ENCODE data around the gene CDCA5. TPM values are rescaled to one million over a fixed set of nuclear protein-coding genes. Genes with fewer than 3 reads are reported as not detected.

CDCA5 gene
- total RNA-seq, 1 experiment from 2014 or later: 119 TPM

DNA sequence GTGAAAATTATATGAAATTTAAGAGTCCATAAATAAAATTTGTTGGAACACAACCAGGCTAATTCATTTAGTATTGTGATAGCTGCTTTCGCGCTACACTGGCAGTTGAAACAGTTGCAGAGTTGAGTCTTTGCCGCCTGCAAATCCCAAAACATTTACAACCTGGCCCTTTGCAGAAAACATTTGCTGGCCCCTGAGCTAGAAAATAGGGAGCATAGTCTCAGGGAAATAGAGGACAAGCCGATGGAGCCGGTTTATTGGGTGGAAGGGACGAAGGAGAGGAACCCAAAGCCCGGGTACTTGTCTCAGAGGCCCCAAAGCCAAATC is 43.4 kb downstream of the CDCA5 start:
- H3K4me1 ChIP-seq (ENCODE audit: insufficient read depth, low read length, poor library complexity, severe bottlenecking): peaks cover 7% of the 10 kb centered on the region
- ChIA-PET POLR2A (ENCODE audit: low non-redundant PET) (interaction anchor here (0.6 kb wide), 1 partner anchor 293 kb away, joined by 12 read pairs; the partner anchor contains the start of gene DPF2), CTCF (interaction anchor here (0.5 kb wide), 1 partner anchor 12 kb away, joined by 5 read pairs; no protein-coding TSS in a partner anchor)
- TF ChIP-seq, protein P1, sequence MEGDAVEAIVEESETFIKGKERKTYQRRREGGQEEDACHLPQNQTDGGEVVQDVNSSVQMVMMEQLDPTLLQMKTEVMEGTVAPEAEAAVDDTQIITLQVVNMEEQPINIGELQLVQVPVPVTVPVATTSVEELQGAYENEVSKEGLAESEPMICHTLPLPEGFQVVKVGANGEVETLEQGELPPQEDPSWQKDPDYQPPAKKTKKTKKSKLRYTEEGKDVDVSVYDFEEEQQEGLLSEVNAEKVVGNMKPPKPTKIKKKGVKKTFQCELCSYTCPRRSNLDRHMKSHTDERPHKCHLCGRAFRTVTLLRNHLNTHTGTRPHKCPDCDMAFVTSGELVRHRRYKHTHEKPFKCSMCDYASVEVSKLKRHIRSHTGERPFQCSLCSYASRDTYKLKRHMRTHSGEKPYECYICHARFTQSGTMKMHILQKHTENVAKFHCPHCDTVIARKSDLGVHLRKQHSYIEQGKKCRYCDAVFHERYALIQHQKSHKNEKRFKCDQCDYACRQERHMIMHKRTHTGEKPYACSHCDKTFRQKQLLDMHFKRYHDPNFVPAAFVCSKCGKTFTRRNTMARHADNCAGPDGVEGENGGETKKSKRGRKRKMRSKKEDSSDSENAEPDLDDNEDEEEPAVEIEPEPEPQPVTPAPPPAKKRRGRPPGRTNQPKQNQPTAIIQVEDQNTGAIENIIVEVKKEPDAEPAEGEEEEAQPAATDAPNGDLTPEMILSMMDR (conservative IDR thresholded peaks at IDR 0.05; ENCODE audit: low read depth, low read length): no peak
- TF ChIP-seq EZH2 (IDR thresholded peaks at IDR 0.05; ENCODE audit: borderline replicate concordance, low read depth, low read length, poor library complexity, severe bottlenecking): no peak
- DNase-seq (ENCODE audit: low spot score): no peak
- intact Hi-C loops (cut with micrococcal nuclease; ENCODE audit: unreplicated experiment): no loop called here
- H3K9me3 ChIP-seq (ENCODE audit: low read depth, low read length, poor library complexity, severe bottlenecking): no peaks in the 10 kb centered on the region
- peak overlapping the region; percentile 94 for H3K27ac ChIP-seq (ENCODE audit: low read depth, low read length, poor library complexity, severe bottlenecking)
- BruUV-seq (replicated peaks): no TSS peak
- H3K4me3 ChIP-seq (ENCODE audit: low read depth, low read length, poor library complexity, severe bottlenecking): peak overlapping the region; percentile 91
- no peaks in the 10 kb centered on the region for H3K27me3 ChIP-seq (replicated peaks; ENCODE audit: insufficient read depth, low read depth, low read length, poor library complexity)
- H3K36me3 ChIP-seq (ENCODE audit: insufficient read depth, low read length, poor library complexity, severe bottlenecking): peaks cover 20% of the 10 kb centered on the region

DNA sequence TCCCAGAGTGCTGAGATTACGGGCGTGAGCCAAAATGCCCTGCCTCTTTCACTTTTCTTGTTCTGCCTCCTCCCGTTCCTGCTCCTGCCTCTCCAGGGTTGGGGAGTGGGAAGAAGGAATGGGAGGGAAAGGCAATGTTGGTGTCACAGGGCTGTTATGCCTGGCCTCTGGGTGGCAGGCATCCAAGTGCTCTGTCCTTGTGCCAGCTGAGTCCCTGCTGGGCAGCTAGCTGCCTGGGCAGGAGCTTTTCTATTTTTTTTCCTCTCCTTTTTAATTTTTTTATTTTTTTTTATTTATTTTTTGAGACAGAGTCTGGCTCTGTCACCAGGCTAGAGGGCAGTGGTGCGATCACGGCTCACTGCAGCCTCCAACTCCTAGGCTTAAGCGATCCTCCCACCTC is 46.9 kb downstream of the CDCA5 start:
- Histone ChIP-seq H3K36me3 (ENCODE audit: insufficient read depth, low read length, poor library complexity, severe bottlenecking) (no peaks in the 10 kb centered on the region), H3K27ac (ENCODE audit: low read depth, low read length, poor library complexity, severe bottlenecking) (no peak overlapping the region), H3K9me3 (ENCODE audit: low read depth, low read length, poor library complexity, severe bottlenecking) (no peaks in the 10 kb centered on the region), H3K4me3 (ENCODE audit: low read depth, low read length, poor library complexity, severe bottlenecking) (no peak overlapping the region), H3K4me1 (ENCODE audit: insufficient read depth, low read length, poor library complexity, severe bottlenecking) (peaks cover 7% of the 10 kb centered on the region), H3K27me3 (replicated peaks; ENCODE audit: insufficient read depth, low read depth, low read length, poor library complexity) (no peaks in the 10 kb centered on the region)
- BruUV-seq (replicated peaks): no TSS peak
- CTCF ChIA-PET: no interaction called here
- TF ChIP-seq, protein P1 (conservative IDR thresholded peaks at IDR 0.05; ENCODE audit: low read depth, low read length): no peak
- TF ChIP-seq EZH2 (IDR thresholded peaks at IDR 0.05; ENCODE audit: borderline replicate concordance, low read depth, low read length, poor library complexity, severe bottlenecking): no peak
- intact Hi-C loops (cut with micrococcal nuclease; ENCODE audit: unreplicated experiment): no loop called here
- POLR2A ChIA-PET (ENCODE audit: low non-redundant PET): no interaction called here
- no peak for DNase-seq (ENCODE audit: low spot score)

DNA sequence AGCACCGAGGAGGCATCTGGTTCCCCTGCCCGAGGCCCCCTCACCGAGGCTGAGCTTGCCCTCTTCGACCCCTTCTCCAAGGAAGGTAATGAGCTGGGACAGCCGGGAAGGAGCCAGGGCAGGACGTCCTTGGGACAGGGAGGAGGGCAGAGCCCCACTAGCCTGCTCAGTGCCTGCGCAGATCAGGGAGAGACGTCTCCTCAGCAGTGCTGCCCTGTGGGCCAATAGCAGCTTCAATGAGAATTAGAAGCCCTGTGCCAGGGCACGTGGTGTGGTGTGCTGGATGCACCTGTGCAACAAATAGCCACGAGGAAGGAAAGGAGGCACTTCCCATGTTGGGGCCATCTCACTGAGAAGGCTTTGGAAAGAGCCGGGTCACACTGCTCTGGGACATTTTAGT is 48.3 kb downstream of the CDCA5 start:
- CTCF ChIA-PET: interaction anchor here (0.6 kb wide), 1 partner anchor 17 kb away, joined by 5 read pairs; no protein-coding TSS in a partner anchor
- POLR2A ChIA-PET (ENCODE audit: low non-redundant PET): interaction anchor here (0.6 kb wide), 1 partner anchor 67 kb away, joined by 8 read pairs; no protein-coding TSS in a partner anchor
- no peak for TF ChIP-seq EZH2 (IDR thresholded peaks at IDR 0.05; ENCODE audit: borderline replicate concordance, low read depth, low read length, poor library complexity, severe bottlenecking)
- TF ChIP-seq, protein P1 (conservative IDR thresholded peaks at IDR 0.05; ENCODE audit: low read depth, low read length): no peak

More for the DNA sequence above, 48.3 kb downstream of the CDCA5 start:
- H3K27ac ChIP-seq (ENCODE audit: low read depth, low read length, poor library complexity, severe bottlenecking): no peak overlapping the region
- intact Hi-C loops (cut with micrococcal nuclease; ENCODE audit: unreplicated experiment): no loop called here
- no peaks in the 10 kb centered on the region for H3K27me3 ChIP-seq (replicated peaks; ENCODE audit: insufficient read depth, low read depth, low read length, poor library complexity)
- BruUV-seq (replicated peaks): no TSS peak
- no peak overlapping the region for H3K4me3 ChIP-seq (ENCODE audit: low read depth, low read length, poor library complexity, severe bottlenecking)
- peaks cover 7% of the 10 kb centered on the region for H3K4me1 ChIP-seq (ENCODE audit: insufficient read depth, low read length, poor library complexity, severe bottlenecking)
- no peak for DNase-seq (ENCODE audit: low spot score)
- H3K36me3 ChIP-seq (ENCODE audit: insufficient read depth, low read length, poor library complexity, severe bottlenecking): no peaks in the 10 kb centered on the region
- no peaks in the 10 kb centered on the region for H3K9me3 ChIP-seq (ENCODE audit: low read depth, low read length, poor library complexity, severe bottlenecking)
